ENCODE data around the gene CENPH. TPM values are rescaled to one million over a fixed set of nuclear protein-coding genes. Genes with fewer than 3 reads are reported as not detected.
"Not testable (repeated sequence)": the region's sequence is repeated elsewhere in the genome, so short reads cannot be mapped to it uniquely, and the experiment has no call there.

Gene CENPH
- total RNA-seq, 4 donors from 2014 or later: 1.3 to 12.4 (median 5.3) TPM; not detected in 1

DNA sequence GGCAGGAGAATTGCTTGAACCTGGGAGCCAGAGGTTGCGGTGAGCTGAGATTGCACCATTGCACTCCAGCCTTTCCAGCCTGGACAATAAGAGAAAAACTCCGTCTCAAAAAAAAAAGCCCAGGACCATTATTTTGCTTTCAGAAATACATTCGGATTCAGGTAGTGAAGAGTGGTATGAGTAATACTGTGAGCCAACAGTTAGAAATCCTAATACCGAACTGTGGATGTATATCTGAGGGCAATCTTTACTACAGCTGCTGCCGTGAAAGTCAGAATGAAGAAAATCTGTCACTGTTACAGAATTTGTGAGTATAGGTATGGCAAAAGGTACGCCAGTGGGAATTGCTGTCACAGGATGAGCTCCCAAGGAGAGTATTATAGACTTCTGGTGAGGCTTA lies 41.9 kb downstream of the CENPH start:
- intact Hi-C loops (cut with DNase I; ENCODE audit: low total_unique reads): no loop called here
- TF ChIP-seq POLR2A (IDR thresholded peaks at IDR 0.05): no peak
- TF ChIP-seq, protein P1, sequence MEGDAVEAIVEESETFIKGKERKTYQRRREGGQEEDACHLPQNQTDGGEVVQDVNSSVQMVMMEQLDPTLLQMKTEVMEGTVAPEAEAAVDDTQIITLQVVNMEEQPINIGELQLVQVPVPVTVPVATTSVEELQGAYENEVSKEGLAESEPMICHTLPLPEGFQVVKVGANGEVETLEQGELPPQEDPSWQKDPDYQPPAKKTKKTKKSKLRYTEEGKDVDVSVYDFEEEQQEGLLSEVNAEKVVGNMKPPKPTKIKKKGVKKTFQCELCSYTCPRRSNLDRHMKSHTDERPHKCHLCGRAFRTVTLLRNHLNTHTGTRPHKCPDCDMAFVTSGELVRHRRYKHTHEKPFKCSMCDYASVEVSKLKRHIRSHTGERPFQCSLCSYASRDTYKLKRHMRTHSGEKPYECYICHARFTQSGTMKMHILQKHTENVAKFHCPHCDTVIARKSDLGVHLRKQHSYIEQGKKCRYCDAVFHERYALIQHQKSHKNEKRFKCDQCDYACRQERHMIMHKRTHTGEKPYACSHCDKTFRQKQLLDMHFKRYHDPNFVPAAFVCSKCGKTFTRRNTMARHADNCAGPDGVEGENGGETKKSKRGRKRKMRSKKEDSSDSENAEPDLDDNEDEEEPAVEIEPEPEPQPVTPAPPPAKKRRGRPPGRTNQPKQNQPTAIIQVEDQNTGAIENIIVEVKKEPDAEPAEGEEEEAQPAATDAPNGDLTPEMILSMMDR (IDR thresholded peaks at IDR 0.05): no peak
- peaks cover 0 to 9% of the 10 kb centered on the region in 2 donors for H3K4me1 ChIP-seq
- H3K27me3 ChIP-seq: no peaks in the 10 kb centered on the region
- H3K4me3 ChIP-seq: no peak overlapping the region
- H3K36me3 ChIP-seq: no peaks in the 10 kb centered on the region
- no peak overlapping the region for H3K27ac ChIP-seq
- H3K9me3 ChIP-seq: no peaks in the 10 kb centered on the region
- DNase-seq: no peak

DNA sequence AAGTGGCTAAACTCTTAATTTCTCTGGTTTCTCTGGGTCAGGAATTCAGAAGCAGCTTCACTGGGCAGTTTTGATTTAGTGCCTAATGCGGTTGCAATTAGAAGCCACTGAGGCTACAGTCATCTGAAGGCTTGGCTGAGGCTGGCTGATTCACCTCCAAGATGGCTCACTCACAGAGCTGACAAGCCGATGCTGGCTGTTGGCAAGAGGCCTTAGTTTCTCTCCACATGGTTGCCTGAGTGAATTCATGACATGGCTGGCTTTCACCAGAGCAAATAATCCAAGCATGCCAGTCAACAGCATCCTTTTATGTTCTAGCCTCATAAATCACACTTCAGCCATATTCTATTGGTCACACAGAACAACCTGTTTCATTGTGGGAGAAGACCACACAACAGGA lies 42.5 kb downstream of the CENPH start:
- TF ChIP-seq, protein P1 (IDR thresholded peaks at IDR 0.05): no peak
- no peak for TF ChIP-seq POLR2A (IDR thresholded peaks at IDR 0.05)
- H3K36me3 ChIP-seq: no peaks in the 10 kb centered on the region
- no peak overlapping the region for H3K4me3 ChIP-seq
- no peaks in the 10 kb centered on the region for H3K27me3 ChIP-seq
- no peak for DNase-seq
- peaks cover 0 to 13% of the 10 kb centered on the region in 2 donors for H3K4me1 ChIP-seq
- H3K27ac ChIP-seq: no peak overlapping the region
- H3K9me3 ChIP-seq: no peaks in the 10 kb centered on the region
- intact Hi-C loops (cut with DNase I; ENCODE audit: low total_unique reads): no loop called here

DNA sequence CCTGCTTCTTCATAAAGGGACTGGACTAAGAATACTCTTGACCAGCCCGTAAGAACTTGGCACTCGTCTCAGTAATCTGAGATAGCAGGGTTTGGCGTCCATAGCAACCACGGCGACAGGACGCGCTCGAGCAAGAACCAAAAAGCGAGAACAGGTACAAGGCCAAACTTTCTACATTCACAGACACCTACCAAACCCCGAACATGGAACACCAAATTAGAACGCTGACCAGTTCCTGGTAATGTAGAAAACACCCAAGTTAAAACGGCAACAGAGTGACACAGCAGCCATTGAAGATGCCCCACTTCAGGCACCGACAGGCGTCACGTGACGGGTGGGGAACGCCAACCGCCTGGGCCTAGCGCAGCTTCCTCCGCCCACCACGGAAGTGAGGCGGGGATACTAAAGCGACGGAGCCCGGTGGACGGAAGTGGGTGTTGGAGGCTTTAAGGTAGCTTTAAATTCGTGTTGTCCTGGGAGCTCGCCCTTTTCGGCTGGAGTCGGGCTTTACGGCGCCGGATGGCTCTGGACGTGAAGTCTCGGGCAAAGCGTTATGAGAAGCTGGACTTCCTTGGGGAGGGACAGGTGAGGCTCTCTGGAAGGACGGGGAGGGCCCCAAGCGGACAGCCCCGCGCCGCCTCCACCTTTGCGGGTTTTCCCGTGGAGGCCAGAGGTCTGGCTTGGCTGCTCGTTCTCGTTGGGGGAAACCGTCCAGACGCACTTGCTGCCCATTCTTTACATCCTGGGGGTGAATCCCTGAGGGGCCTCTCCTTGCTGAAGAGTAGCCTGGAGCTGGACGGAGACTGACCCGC lies 45.3 kb downstream of the CENPH start, which contains the start of gene CDK7:
Gene CDK7 (plus strand): TSS at position 430 of the 812 bp plus-strand sequence. CDS start 90 bp downstream, at position 520.
- H3K9me3 ChIP-seq: no peaks in the 10 kb centered on the region
- peak within 1 kb of the TSS; percentile 72 to 96 for H3K4me3 ChIP-seq
- H3K4me1 ChIP-seq: peaks cover 0 to 13% of the 10 kb centered on the region in 2 donors
- H3K27ac ChIP-seq: peak within 1 kb of the TSS; percentile 76 to 81
- no peaks in the 10 kb centered on the region for H3K27me3 ChIP-seq
- no peaks in the 10 kb centered on the region for H3K36me3 ChIP-seq
- DNase-seq: peak; percentile 90
- TF ChIP-seq, protein P1 (IDR thresholded peaks at IDR 0.05): peak in 1 of 4 experiments; percentile 15
- peak; percentile 33 to 47 for TF ChIP-seq POLR2A (IDR thresholded peaks at IDR 0.05)
- intact Hi-C loops (cut with DNase I; ENCODE audit: low total_unique reads): no loop called here

DNA sequence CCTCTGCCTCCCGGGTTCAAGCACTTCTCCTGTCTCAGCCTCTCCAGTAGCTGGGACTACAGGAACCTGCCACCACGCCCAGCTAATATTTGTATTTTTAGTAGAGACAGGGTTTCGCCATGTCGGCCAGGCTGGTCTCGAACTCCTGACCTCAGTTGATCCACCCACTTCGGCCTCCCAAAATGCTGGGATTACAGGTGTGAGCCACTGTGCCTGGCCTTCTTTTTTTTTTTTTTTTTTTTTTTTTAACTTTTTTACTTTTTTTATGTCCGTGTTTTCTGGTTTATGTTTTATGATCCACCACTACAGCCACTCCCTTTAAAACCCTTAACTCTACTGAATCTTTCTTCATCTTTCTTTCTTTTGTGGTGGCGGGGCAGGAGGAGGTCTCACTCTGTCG lies 47.4 kb downstream of the CENPH start:
- H3K27ac ChIP-seq; intact Hi-C loops (cut with DNase I; ENCODE audit: low total_unique reads); DNase-seq; H3K9me3 ChIP-seq; H3K4me3 ChIP-seq; H3K27me3 ChIP-seq; H3K36me3 ChIP-seq: not testable (repeated sequence)
- peaks cover 0 to 13% of the 10 kb centered on the region in 2 donors for H3K4me1 ChIP-seq

DNA sequence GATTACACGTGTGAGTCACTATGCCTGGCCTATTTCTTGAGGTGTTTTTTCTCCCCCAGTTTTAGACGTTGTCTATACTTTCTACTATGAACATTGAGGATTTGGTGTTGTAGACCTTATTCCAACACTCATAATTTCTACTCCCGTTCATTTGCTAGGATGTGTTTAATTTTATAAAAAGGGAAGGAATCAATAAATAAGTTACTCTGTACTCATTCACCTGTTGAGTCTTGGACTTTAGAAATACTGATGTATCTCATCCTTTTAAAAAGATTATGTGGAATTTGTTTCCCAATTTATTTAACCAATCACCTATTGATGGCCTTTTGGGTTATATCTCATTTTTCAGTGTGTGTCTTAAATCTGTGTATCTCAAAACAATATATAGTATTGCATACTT lies 48.5 kb downstream of the CENPH start:
- no peak for TF ChIP-seq POLR2A (IDR thresholded peaks at IDR 0.05)
- TF ChIP-seq, protein P1 (IDR thresholded peaks at IDR 0.05): no peak
- Histone ChIP-seq H3K4me1 (peaks cover 0 to 13% of the 10 kb centered on the region in 2 donors), H3K27me3 (no peaks in the 10 kb centered on the region), H3K27ac (no peak overlapping the region), H3K36me3 (no peaks in the 10 kb centered on the region), H3K9me3 (no peaks in the 10 kb centered on the region), H3K4me3 (no peak overlapping the region)
- intact Hi-C loops (cut with DNase I; ENCODE audit: low total_unique reads): no loop called here
- DNase-seq: no peak

Measured in uterus (tissue), 4 donors.